BJ (cell line): ENCODE data around the gene C5. TPM values are rescaled to one million over a fixed set of nuclear protein-coding genes. Genes with fewer than 3 reads are reported as not detected.

Experiments used
- CTCF ChIA-PET: fragments of 350-600 bp; formaldehyde crosslinking; extraction: SDS; loops from one replicate; lab custom pipeline; 2021; ENCODE audit warnings: antibody characterized with exemption, inconsistent platforms; lab: Yijun Ruan, JAX
- POLR2A ChIA-PET: fragments of 300-600 bp; sonication (Branson Sonifier 250); formaldehyde crosslinking; extraction: SDS; loops from one replicate; lab custom pipeline; 2021; ENCODE audit warnings: antibody characterized with exemption; lab: Charles Lee
- DNase-seq: peaks from one replicate; pipeline ENCODE4 v3.0.0-alpha.2; 2011; ENCODE audit warnings: low read depth
- H3K27me3 ChIP-seq: 2 replicates; pipeline ENCODE4 v1.6.0; 2011; ENCODE audit warnings: low read length; ENCODE audit not compliant: control insufficient read depth, insufficient read depth
- H3K36me3 ChIP-seq: 2 replicates; pipeline ENCODE4 v1.5.1; 2011; ENCODE audit warnings: low read length; ENCODE audit not compliant: control insufficient read depth, insufficient read depth
- H3K4me3 ChIP-seq: 2 replicates; pipeline ENCODE4 v1.5.1; 2011; ENCODE audit warnings: low read depth, mild to moderate bottlenecking, control low read depth, low read length
- CTCF ChIP-seq: IDR thresholded peaks from 2 replicates; pipeline ENCODE4 v1.5.1; 2011; ENCODE audit warnings: low read depth, mild to moderate bottlenecking, control low read depth, inconsistent platforms, low read length, moderate library complexity; ENCODE audit not compliant: insufficient read depth
- polyA plus RNA-seq: library from polyadenylated mRNA; depleted of rRNA; stranded (reverse); fragments of >200 nt; gene quantifications from 2 replicates; pipeline ENCODE4 v1.2.3, GENCODE V29; 2011

C5 gene
- polyA plus RNA-seq, 1 experiment: 1.4 TPM

- no peak for DNase-seq
- ChIA-PET POLR2A (no interaction called here), CTCF (no interaction called here)
These were observed 125.2 kb downstream of the C5 start for GRCh38 chr9:120924698-120925534.

GRCh38 chr9:120923620-120924328, 126.3 kb downstream of the C5 start:
- CTCF ChIA-PET: no interaction called here
- POLR2A ChIA-PET: no interaction called here
- no peak overlapping the region for H3K4me3 ChIP-seq
- DNase-seq: no peak
- TF ChIP-seq CTCF: no peak
- H3K36me3 ChIP-seq: no peaks in the 10 kb centered on the region
- H3K27me3 ChIP-seq: no peaks in the 10 kb centered on the region

More at GRCh38 chr9:120924698-120925534, 125.2 kb downstream of the C5 start:
- Histone ChIP-seq H3K4me3 (no peak overlapping the region), H3K27me3 (no peaks in the 10 kb centered on the region), H3K36me3 (no peaks in the 10 kb centered on the region)
- no peak for TF ChIP-seq CTCF

- POLR2A ChIA-PET: no interaction called here
- no peaks in the 10 kb centered on the region for H3K36me3 ChIP-seq
- CTCF ChIA-PET: interaction anchor here (1.8 kb wide), 1 partner anchor 19 kb away, joined by 4 read pairs; no protein-coding TSS in a partner anchor
- H3K4me3 ChIP-seq: no peak overlapping the region
- no peak for DNase-seq
- TF ChIP-seq CTCF: no peak
- H3K27me3 ChIP-seq: no peaks in the 10 kb centered on the region
These were observed 127.5 kb downstream of the C5 start for GRCh38 chr9:120922404-120923195.

DNA sequence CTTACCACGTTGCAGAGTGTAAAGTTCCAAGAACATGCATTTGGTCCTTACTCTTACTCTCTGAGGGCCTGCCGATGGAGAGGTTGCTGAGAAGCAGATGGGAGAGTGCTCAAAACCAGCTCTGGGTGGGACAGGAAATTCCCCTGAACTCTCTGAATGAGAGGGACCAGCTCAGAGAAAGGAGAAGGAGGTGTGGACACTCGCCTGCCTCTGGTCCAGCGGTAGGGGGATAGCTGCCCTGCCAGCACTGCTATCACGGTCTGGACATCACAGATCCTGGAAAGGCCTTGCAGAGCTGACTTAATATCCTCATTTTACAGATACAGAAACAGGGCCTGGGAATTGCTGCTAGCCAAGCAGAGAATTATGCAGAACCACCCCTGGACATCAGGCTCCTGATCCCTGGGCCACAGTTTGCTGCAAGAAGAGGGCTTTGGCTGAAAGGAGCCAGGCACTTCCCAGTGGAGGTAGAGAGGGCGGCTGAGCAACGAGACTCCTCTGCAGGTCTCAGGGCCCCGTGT, 128.4 kb downstream of the C5 start:
- CTCF ChIA-PET: interaction anchor here (1.1 to 1.8 kb wide), 3 partner anchors 14 to 19 kb away, joined by 3 to 4 read pairs (median 4); no protein-coding TSS in a partner anchor
- no peak for DNase-seq
- POLR2A ChIA-PET: no interaction called here
- Histone ChIP-seq H3K27me3 (no peaks in the 10 kb centered on the region), H3K36me3 (no peaks in the 10 kb centered on the region), H3K4me3 (no peak overlapping the region)
- TF ChIP-seq CTCF: peak; percentile 14; the same call in 1 of the 2 replicates
